Hepatocyte (in vitro differentiated cells): ENCODE results near the gene ING1.

ENCODE experiments used
- EZH2 ChIP-seq: fragments of 200-600 bp; sonication (generic); IDR thresholded peaks from 2 replicates; pipeline ENCODE4 v1.6.1; 2016; ENCODE audit warnings: antibody characterized with exemption, mild to moderate bottlenecking, borderline replicate concordance
- EZH2phosphoT487 ChIP-seq: fragments of 200-600 bp; sonication (generic); IDR thresholded peaks from one replicate; pipeline ENCODE4 v1.6.1; 2018; ENCODE audit warnings: antibody characterized with exemption, mild to moderate bottlenecking, low read depth, moderate library complexity; ENCODE audit not compliant: unreplicated experiment, severe bottlenecking
- TF ChIP-seq, protein P1 (sequence below): fragments of 200-600 bp; sonication (generic); IDR thresholded peaks from 2 replicates; pipeline ENCODE4 v1.5.1; 2016; ENCODE audit warnings: antibody characterized with exemption, mild to moderate bottlenecking; ENCODE audit not compliant: poor library complexity

GRCh38 chr13:110743687-110744086, 30.2 kb downstream of the ING1 start:
- TF ChIP-seq, protein P1, sequence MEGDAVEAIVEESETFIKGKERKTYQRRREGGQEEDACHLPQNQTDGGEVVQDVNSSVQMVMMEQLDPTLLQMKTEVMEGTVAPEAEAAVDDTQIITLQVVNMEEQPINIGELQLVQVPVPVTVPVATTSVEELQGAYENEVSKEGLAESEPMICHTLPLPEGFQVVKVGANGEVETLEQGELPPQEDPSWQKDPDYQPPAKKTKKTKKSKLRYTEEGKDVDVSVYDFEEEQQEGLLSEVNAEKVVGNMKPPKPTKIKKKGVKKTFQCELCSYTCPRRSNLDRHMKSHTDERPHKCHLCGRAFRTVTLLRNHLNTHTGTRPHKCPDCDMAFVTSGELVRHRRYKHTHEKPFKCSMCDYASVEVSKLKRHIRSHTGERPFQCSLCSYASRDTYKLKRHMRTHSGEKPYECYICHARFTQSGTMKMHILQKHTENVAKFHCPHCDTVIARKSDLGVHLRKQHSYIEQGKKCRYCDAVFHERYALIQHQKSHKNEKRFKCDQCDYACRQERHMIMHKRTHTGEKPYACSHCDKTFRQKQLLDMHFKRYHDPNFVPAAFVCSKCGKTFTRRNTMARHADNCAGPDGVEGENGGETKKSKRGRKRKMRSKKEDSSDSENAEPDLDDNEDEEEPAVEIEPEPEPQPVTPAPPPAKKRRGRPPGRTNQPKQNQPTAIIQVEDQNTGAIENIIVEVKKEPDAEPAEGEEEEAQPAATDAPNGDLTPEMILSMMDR = no peak
- no peak for TF ChIP-seq EZH2phosphoT487
- TF ChIP-seq EZH2 = no peak
